Stomach (tissue), 4 donors: ENCODE measurements around the gene PCED1B.

Source experiments
- CTCF ChIP-seq, 7 experiments: fragments of 450-650 bp in 4 of 7; fragments of 200-600 bp in 3 of 7; sonication (generic) in 3 of 7; IDR thresholded peaks; one replicate each; pipeline ENCODE4 v1.5.1; 2016 to 2019; ENCODE audit warnings: antibody characterized with exemption in 7 of 7, control low read depth in 2 of 7, mild to moderate bottlenecking in 1 of 7
- EP300 ChIP-seq: sonication (generic); formaldehyde crosslinking; IDR thresholded peaks from one replicate; pipeline ENCODE4 v1.6.1; 2017; ENCODE audit warnings: antibody characterized with exemption
- POLR2A ChIP-seq, 4 donors: fragments of 450-650 bp; IDR thresholded peaks; one replicate each; pipeline ENCODE4 v1.6.1; 2016; ENCODE audit warnings: antibody characterized with exemption in 4 of 4, control low read depth in 2 of 4, mild to moderate bottlenecking in 1 of 4, moderate library complexity in 1 of 4
- POLR2AphosphoS5 ChIP-seq, 3 donors: sonication (generic); formaldehyde crosslinking; IDR thresholded peaks; one replicate each; pipeline ENCODE4 v1.6.1; 2016; ENCODE audit warnings: antibody characterized with exemption in 3 of 3

- no peak for TF ChIP-seq CTCF (IDR thresholded peaks at IDR 0.05)
- no peak for TF ChIP-seq POLR2A (IDR thresholded peaks at IDR 0.05)
- TF ChIP-seq EP300 = no peak
- no peak for TF ChIP-seq POLR2AphosphoS5 (IDR thresholded peaks at IDR 0.05)
Observed at GRCh38 chr12:47085815-47086252, 6.4 kb downstream of the PCED1B start.
